ENCODE measurements around the gene PIGK.
"Not testable (repeated sequence)": the region's sequence is repeated elsewhere in the genome, so short reads cannot be mapped to it uniquely, and the experiment has no call there.

Gene PIGK

DNA sequence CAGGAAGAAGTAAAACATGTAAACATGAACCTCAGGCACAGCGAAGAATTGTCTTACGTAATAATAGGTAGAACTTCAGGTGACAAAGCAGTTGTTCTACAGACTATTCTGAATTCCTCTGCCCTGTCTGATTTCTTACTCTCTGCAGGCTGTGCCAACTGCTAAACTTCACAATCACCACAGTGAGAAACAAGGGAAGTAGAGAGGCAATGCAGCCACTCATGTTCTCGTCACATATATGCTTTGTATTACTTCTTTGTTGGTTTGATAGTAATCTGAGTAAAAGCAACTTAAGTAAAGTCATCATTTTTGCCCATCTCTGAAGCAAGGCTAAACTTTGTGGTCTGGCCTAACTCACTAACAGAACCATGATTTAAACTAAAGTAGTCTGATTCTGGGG lies 21.9 kb downstream of the PIGK start:
- no peak overlapping the region for H3K9ac ChIP-seq (ENCODE audit: low read depth, low read length)
- H3K27ac ChIP-seq (ENCODE audit: low read depth, low read length): no peak overlapping the region
- H3K9me3 ChIP-seq (ENCODE audit: control insufficient read depth, insufficient read depth, low read length): no peaks in the 10 kb centered on the region
- no peaks in the 10 kb centered on the region for H3K4me1 ChIP-seq (ENCODE audit: control insufficient read depth, insufficient read depth, low read length)
- no peaks in the 10 kb centered on the region for H3K27me3 ChIP-seq (ENCODE audit: control insufficient read depth, insufficient read depth, low read length)
- H3K36me3 ChIP-seq (ENCODE audit: control insufficient read depth, insufficient read depth, low read length): no peaks in the 10 kb centered on the region
- H3K4me3 ChIP-seq (ENCODE audit: low read depth, low read length): no peak overlapping the region

DNA sequence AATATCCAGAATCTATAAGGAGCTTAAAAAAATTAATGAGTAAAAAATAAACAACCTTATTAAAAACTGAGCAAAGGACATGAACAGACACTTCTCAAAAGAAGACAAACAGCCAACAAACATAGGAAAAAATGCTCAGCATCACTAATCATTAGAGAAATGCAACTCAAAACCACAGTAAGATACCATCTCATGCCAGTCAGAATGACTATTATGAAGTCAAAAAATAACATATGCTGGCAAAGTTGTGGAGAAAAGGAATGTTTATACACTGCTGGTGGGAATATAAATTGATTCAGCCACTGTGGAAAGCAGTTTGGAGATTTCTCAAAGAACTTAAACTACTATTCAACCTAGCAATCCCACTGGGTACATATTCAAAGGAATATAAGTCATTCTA lies 25.3 kb downstream of the PIGK start:
- Histone ChIP-seq H3K9ac (ENCODE audit: low read depth, low read length) (no peak overlapping the region), H3K36me3 (ENCODE audit: control insufficient read depth, insufficient read depth, low read length) (no peaks in the 10 kb centered on the region), H3K4me1 (ENCODE audit: control insufficient read depth, insufficient read depth, low read length) (no peaks in the 10 kb centered on the region), H3K9me3 (ENCODE audit: control insufficient read depth, insufficient read depth, low read length) (no peaks in the 10 kb centered on the region), H3K4me3 (ENCODE audit: low read depth, low read length) (no peak overlapping the region), H3K27me3 (ENCODE audit: control insufficient read depth, insufficient read depth, low read length) (no peaks in the 10 kb centered on the region), H3K27ac (ENCODE audit: low read depth, low read length) (no peak overlapping the region)

DNA sequence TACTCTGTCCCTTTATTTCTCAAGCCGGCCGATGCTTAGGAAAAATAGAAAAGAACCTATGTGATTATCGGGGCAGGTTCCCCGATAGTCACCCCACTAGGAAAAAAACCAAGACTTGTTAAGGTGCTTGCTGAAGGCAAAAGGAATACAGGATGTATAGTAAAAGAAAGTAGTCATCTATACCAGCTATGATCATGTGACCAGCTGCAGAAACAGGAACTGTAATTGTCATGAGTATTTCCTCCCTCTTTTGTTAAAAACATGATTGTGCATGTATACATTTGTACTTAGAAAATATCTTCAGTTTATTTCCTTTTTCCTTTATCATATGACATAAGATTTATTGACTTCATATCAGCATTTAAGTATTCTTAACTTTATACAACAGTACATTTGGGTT lies 30.5 kb downstream of the PIGK start:
- no peaks in the 10 kb centered on the region for H3K27me3 ChIP-seq (ENCODE audit: control insufficient read depth, insufficient read depth, low read length)
- peaks cover 5% of the 10 kb centered on the region; the same call in 1 of the 2 replicates for H3K9me3 ChIP-seq (ENCODE audit: control insufficient read depth, insufficient read depth, low read length)
- no peak overlapping the region for H3K4me3 ChIP-seq (ENCODE audit: low read depth, low read length)
- H3K9ac ChIP-seq (ENCODE audit: low read depth, low read length): no peak overlapping the region
- H3K27ac ChIP-seq (ENCODE audit: low read depth, low read length): no peak overlapping the region
- H3K36me3 ChIP-seq (ENCODE audit: control insufficient read depth, insufficient read depth, low read length): no peaks in the 10 kb centered on the region
- no peaks in the 10 kb centered on the region for H3K4me1 ChIP-seq (ENCODE audit: control insufficient read depth, insufficient read depth, low read length)

DNA sequence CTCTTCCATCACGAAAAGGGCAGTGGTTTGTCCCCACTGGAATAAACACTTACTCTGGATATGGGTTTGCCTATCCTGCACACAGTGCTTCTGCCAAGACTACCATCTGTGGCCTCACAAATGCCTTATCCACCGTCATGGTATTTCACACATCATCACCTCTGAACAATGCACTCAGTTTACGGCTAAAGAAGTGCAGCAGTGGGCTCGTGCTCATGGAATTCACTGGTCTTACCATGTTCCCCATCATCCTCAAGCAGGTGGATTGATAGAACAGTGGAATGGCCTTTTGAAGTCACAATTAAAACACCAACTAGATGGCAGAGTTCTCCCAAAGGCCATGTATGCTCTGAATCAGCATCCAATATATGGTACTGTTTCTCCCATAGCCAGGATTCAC lies 32.3 kb downstream of the PIGK start:
- not testable (repeated sequence) for H3K9me3 ChIP-seq (ENCODE audit: control insufficient read depth, insufficient read depth, low read length); H3K4me3 ChIP-seq (ENCODE audit: low read depth, low read length); H3K27ac ChIP-seq (ENCODE audit: low read depth, low read length); H3K36me3 ChIP-seq (ENCODE audit: control insufficient read depth, insufficient read depth, low read length); H3K4me1 ChIP-seq (ENCODE audit: control insufficient read depth, insufficient read depth, low read length); H3K9ac ChIP-seq (ENCODE audit: low read depth, low read length); H3K27me3 ChIP-seq (ENCODE audit: control insufficient read depth, insufficient read depth, low read length)

DNA sequence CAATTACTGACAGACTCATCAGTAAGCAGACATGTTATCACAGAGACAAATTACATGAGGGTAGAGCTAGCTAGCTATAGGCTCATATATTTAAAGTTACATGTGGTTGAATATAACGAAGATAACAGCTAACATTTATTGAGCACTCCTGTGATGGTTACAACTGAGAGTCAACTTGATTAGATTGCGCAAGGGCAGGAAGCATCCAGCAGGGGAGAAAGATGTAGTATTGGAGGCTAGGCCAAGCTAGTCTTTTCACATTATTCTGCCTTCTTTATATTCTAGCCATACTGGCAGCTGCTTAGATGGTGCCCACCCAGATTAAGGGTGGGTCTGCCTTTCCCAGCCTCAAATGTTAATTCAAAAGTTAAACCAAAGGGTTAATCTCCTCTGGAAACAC lies 37.1 kb downstream of the PIGK start:
- no peaks in the 10 kb centered on the region for H3K27me3 ChIP-seq (ENCODE audit: control insufficient read depth, insufficient read depth, low read length)

DNA sequence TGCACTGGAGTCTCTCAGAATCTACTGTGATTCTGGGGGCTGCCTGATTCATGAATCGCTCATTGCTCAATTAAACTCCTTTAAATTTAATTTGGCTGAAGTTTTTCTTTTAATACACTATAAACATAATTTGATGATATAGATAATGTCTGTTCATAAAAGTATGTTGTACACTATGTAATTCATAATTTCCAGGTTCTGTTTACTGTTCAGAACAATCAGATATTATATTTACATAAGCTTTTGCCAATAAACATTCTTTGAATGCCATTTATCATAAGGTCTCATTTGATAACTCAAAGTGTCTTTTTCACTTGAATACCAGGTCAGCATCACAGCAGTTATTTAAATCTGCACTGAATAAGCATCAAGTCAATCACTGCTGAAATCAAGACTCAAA lies 39.6 kb downstream of the PIGK start:
- H3K27ac ChIP-seq (ENCODE audit: low read depth, low read length): no peak overlapping the region
- H3K9ac ChIP-seq (ENCODE audit: low read depth, low read length): no peak overlapping the region
- H3K9me3 ChIP-seq (ENCODE audit: control insufficient read depth, insufficient read depth, low read length): peaks cover 56% of the 10 kb centered on the region
- H3K4me1 ChIP-seq (ENCODE audit: control insufficient read depth, insufficient read depth, low read length): no peaks in the 10 kb centered on the region
- H3K27me3 ChIP-seq (ENCODE audit: control insufficient read depth, insufficient read depth, low read length): no peaks in the 10 kb centered on the region
- H3K4me3 ChIP-seq (ENCODE audit: low read depth, low read length): no peak overlapping the region
- no peaks in the 10 kb centered on the region for H3K36me3 ChIP-seq (ENCODE audit: control insufficient read depth, insufficient read depth, low read length)

More for the DNA sequence above, 37.1 kb downstream of the PIGK start:
- H3K9ac ChIP-seq (ENCODE audit: low read depth, low read length): no peak overlapping the region
- no peaks in the 10 kb centered on the region for H3K4me1 ChIP-seq (ENCODE audit: control insufficient read depth, insufficient read depth, low read length)
- H3K4me3 ChIP-seq (ENCODE audit: low read depth, low read length): no peak overlapping the region
- peaks cover 32% of the 10 kb centered on the region for H3K9me3 ChIP-seq (ENCODE audit: control insufficient read depth, insufficient read depth, low read length)
- H3K27ac ChIP-seq (ENCODE audit: low read depth, low read length): no peak overlapping the region
- H3K36me3 ChIP-seq (ENCODE audit: control insufficient read depth, insufficient read depth, low read length): no peaks in the 10 kb centered on the region

DNA sequence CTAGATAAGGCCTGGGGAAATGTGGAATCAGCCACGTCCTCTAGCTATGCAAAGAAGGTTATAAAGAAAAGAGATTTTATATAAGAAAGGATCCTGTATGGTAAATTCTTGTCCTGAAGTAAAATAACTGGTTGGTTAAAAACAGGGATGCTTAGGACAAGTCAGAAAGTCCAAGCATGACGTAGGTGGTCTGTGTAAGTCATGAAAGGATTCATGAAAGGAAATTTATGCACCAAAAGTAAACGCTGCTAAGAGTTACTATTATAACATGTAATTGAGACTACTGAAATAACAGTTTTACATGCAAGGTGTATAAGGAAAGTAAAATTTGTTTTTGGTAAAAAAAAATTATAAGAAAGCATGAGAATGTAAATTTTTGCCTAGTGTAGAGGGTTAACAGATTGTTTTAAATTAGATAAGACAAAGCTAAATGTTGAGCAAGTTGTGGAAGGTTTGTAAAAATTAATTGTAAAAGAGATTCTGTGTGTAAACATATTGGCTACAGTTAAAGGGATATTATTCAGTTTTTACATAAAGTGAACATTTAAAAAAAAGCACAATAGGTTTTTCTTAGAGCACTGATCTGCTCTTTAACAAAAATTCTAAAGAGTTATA lies 43.9 kb downstream of the PIGK start:
- Histone ChIP-seq H3K9ac (ENCODE audit: low read depth, low read length) (no peak overlapping the region), H3K4me1 (ENCODE audit: control insufficient read depth, insufficient read depth, low read length) (no peaks in the 10 kb centered on the region), H3K9me3 (ENCODE audit: control insufficient read depth, insufficient read depth, low read length) (peaks cover 78% of the 10 kb centered on the region), H3K36me3 (ENCODE audit: control insufficient read depth, insufficient read depth, low read length) (no peaks in the 10 kb centered on the region), H3K4me3 (ENCODE audit: low read depth, low read length) (no peak overlapping the region), H3K27me3 (ENCODE audit: control insufficient read depth, insufficient read depth, low read length) (no peaks in the 10 kb centered on the region), H3K27ac (ENCODE audit: low read depth, low read length) (no peak overlapping the region)

DNA sequence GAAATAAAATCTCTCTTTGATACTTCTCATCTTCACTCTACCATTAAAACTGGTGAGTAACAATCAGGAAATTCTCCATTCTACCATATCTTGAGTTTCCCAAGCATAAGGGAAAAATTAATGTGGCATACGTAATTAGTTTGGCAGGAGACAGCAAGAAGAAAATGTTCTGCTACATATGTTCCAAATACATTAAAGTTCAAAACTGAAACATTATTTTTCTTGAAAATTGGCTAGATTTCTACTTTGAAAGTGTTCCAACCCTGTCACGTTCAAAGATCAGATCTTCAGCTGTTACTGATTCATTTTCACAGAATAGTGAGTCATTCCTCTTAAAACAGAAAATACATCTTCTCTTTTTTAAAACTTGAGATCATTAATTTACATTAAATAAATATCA lies 48.5 kb downstream of the PIGK start:
- Histone ChIP-seq H3K9me3 (ENCODE audit: control insufficient read depth, insufficient read depth, low read length) (peaks cover 38% of the 10 kb centered on the region), H3K9ac (ENCODE audit: low read depth, low read length) (no peak overlapping the region), H3K27ac (ENCODE audit: low read depth, low read length) (no peak overlapping the region), H3K27me3 (ENCODE audit: control insufficient read depth, insufficient read depth, low read length) (no peaks in the 10 kb centered on the region), H3K36me3 (ENCODE audit: control insufficient read depth, insufficient read depth, low read length) (no peaks in the 10 kb centered on the region), H3K4me3 (ENCODE audit: low read depth, low read length) (no peak overlapping the region), H3K4me1 (ENCODE audit: control insufficient read depth, insufficient read depth, low read length) (no peaks in the 10 kb centered on the region)

DNA sequence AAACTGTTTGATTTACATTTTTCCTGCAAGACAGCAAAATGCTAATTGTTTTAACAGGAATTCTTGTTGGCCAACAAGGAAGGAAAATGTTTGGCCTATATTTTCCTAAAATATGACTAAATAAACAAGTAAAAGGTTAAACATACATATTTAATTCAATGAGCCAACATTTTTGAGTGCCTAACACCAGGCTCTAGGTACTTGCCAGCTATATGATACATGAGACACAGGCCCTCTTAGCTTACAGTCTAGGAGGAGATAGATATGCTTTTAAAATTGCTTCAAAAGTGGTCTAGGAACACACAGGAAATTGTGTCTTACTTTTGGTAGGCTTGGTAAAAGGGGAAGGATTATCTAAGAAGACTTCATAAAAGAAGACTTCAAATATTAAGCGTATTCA lies 50.9 kb downstream of the PIGK start:
- no peak overlapping the region for H3K4me3 ChIP-seq (ENCODE audit: low read depth, low read length)

DNA sequence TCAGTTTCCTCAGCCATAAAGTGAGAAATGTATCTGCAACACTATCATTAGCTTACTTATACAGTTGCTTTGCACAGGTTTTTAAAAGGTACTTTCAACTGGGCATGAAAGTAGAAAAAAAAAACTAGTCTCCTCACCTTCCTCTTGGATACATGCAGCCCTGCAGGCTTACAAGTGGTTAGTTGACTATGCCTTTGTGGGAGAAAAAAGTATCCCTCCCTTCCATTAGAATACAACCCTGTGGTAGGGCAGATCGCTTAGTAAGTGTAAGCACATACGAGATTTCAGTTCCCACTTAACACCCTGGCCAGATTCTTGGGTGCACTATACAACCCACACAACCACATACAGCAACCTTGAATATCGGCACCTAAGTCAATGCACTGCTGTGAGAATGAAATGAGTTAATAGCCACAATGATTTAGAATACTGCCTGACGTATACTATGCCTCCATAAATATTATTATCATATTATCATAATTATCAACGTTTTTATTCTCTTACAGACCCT lies 54.7 kb downstream of the PIGK start:
- Histone ChIP-seq H3K4me3 (ENCODE audit: low read depth, low read length) (no peak overlapping the region), H3K36me3 (ENCODE audit: control insufficient read depth, insufficient read depth, low read length) (peaks cover 17% of the 10 kb centered on the region), H3K4me1 (ENCODE audit: control insufficient read depth, insufficient read depth, low read length) (no peaks in the 10 kb centered on the region), H3K27ac (ENCODE audit: low read depth, low read length) (no peak overlapping the region), H3K27me3 (ENCODE audit: control insufficient read depth, insufficient read depth, low read length) (no peaks in the 10 kb centered on the region), H3K9ac (ENCODE audit: low read depth, low read length) (no peak overlapping the region), H3K9me3 (ENCODE audit: control insufficient read depth, insufficient read depth, low read length) (no peaks in the 10 kb centered on the region)

More for the DNA sequence above, 50.9 kb downstream of the PIGK start:
- H3K4me1 ChIP-seq (ENCODE audit: control insufficient read depth, insufficient read depth, low read length): no peaks in the 10 kb centered on the region
- H3K9me3 ChIP-seq (ENCODE audit: control insufficient read depth, insufficient read depth, low read length): peaks cover 15% of the 10 kb centered on the region
- H3K9ac ChIP-seq (ENCODE audit: low read depth, low read length): no peak overlapping the region
- no peaks in the 10 kb centered on the region for H3K27me3 ChIP-seq (ENCODE audit: control insufficient read depth, insufficient read depth, low read length)
- H3K27ac ChIP-seq (ENCODE audit: low read depth, low read length): no peak overlapping the region
- no peaks in the 10 kb centered on the region for H3K36me3 ChIP-seq (ENCODE audit: control insufficient read depth, insufficient read depth, low read length)

DNA sequence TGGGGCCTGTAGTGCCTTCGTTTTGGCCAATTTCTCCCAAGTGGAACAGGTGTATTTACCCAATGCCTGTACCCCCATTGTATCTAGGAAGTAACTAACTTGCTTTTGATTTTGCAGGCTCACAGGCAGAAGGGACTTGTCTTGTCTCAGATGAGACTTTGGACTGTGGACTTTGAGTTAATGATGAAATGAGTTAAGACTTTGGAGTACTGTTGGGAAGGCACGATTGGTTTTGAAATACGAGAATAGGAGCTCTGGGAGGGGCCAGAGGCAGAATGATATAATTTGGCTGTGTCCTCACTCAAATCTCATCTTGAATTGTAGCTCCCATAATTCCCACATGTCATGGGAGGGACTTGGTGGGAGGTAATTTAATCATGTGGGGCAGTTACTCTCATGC lies 59.5 kb downstream of the PIGK start:
- peaks cover 20% of the 10 kb centered on the region for H3K36me3 ChIP-seq (ENCODE audit: control insufficient read depth, insufficient read depth, low read length)
- H3K27me3 ChIP-seq (ENCODE audit: control insufficient read depth, insufficient read depth, low read length); H3K27ac ChIP-seq (ENCODE audit: low read depth, low read length); H3K4me1 ChIP-seq (ENCODE audit: control insufficient read depth, insufficient read depth, low read length); H3K9me3 ChIP-seq (ENCODE audit: control insufficient read depth, insufficient read depth, low read length); H3K4me3 ChIP-seq (ENCODE audit: low read depth, low read length); H3K9ac ChIP-seq (ENCODE audit: low read depth, low read length): not testable (repeated sequence)

Data from HUES48 (cell line).